ENCODE data around the gene USP5.
A peak's percentile ranks its signal among the peaks of the same experiment; 100 is the strongest.

USP5 gene

GRCh38 chr12:6826734-6827436 is 25.1 kb upstream of the USP5 start:
- no peak for DNase-seq

- DNase-seq, result peak; percentile 56
Observed at GRCh38 chr12:6827437-6827911, 24.5 kb upstream of the USP5 start.

- peak; percentile 39 for DNase-seq
Observed at GRCh38 chr12:6827982-6828780, 23.8 kb upstream of the USP5 start, which contains the start of gene P3H3. TSS of gene P3H3 (plus strand) at chr12:6828407. CDS start at chr12:6828441, 34 bp downstream.

GRCh38 chr12:6828781-6829535 is 23.0 kb upstream of the USP5 start:
- no peak for DNase-seq

GRCh38 chr12:6829536-6830220 is 22.3 kb upstream of the USP5 start:
- DNase-seq, result no peak

GRCh38 chr12:6830286-6830890 is 21.6 kb upstream of the USP5 start:
- no peak for DNase-seq

GRCh38 chr12:6830999-6831398 is 21.0 kb upstream of the USP5 start:
- no peak for DNase-seq

- no peak for DNase-seq
Observed at GRCh38 chr12:6831450-6831995, 20.4 kb upstream of the USP5 start.

- no peak for DNase-seq
Observed at GRCh38 chr12:6832125-6832524, 19.8 kb upstream of the USP5 start.

GRCh38 chr12:6833189-6833890 is 18.6 kb upstream of the USP5 start:
- DNase-seq, result no peak

- DNase-seq, result no peak
Observed at GRCh38 chr12:6834254-6834653, 17.7 kb upstream of the USP5 start.

GRCh38 chr12:6834873-6835272 is 17.1 kb upstream of the USP5 start:
- no peak for DNase-seq

- no peak for DNase-seq
Observed at GRCh38 chr12:6836851-6837250, 15.1 kb upstream of the USP5 start.

- no peak for DNase-seq
Observed at GRCh38 chr12:6837370-6838060, 14.4 kb upstream of the USP5 start.

- DNase-seq, result no peak
Observed at GRCh38 chr12:6838854-6839253, 13.1 kb upstream of the USP5 start.

- peak; percentile 95 for DNase-seq
Observed at GRCh38 chr12:6839482-6840201, 12.3 kb upstream of the USP5 start.

GRCh38 chr12:6840330-6840729 is 11.6 kb upstream of the USP5 start:
- DNase-seq, result no peak

- DNase-seq, result no peak
Observed at GRCh38 chr12:6840761-6841515, 11.0 kb upstream of the USP5 start, which contains the start of gene GNB3. TSS of gene GNB3 (plus strand) at chr12:6840925. CDS start at chr12:6841288, 363 bp downstream.

- DNase-seq, result no peak
Observed at GRCh38 chr12:6842075-6842474, 9.9 kb upstream of the USP5 start.
